GM23338 (cell line): ENCODE data around the gene ASS1. TPM values are rescaled to one million over a fixed set of nuclear protein-coding genes. Genes with fewer than 3 reads are reported as not detected.

Experiments
- ATAC-seq: fragments of 200-7000 bp; cut with Tn5 transposase; 3 replicates; pipeline ENCODE4 v1.9.1; 2020
- DNase-seq: peaks from one replicate; pipeline ENCODE4 v3.0.0-alpha.2; 2015; ENCODE audit warnings: low spot score
- H2AFZ ChIP-seq: fragments of 200-600 bp; sonication (generic); 2 replicates; pipeline ENCODE4 v1.8.0; 2016; ENCODE audit warnings: antibody characterized with exemption, mild to moderate bottlenecking, moderate library complexity
- H3F3A ChIP-seq: fragments of 200-600 bp; sonication (generic); replicated peaks from 2 replicates; pipeline ENCODE4 v1.8.0; 2017; ENCODE audit warnings: antibody characterized with exemption, mixed run types, low read depth
- H3K27ac ChIP-seq: fragments of 200-600 bp; sonication (generic); 2 replicates; pipeline ENCODE4 v1.6.1; 2016; ENCODE audit warnings: low read depth
- H3K27me3 ChIP-seq: fragments of 200-600 bp; sonication (generic); 2 replicates; pipeline ENCODE4 v1.8.0; 2016; ENCODE audit warnings: mild to moderate bottlenecking, mixed run types, moderate library complexity; ENCODE audit not compliant: insufficient read depth
- H3K36me3 ChIP-seq: fragments of 200-600 bp; sonication (generic); 2 replicates; pipeline ENCODE4 v1.8.0; 2016; ENCODE audit warnings: mild to moderate bottlenecking; ENCODE audit not compliant: insufficient read depth
- H3K4me1 ChIP-seq: fragments of 200-600 bp; sonication (generic); 2 replicates; pipeline ENCODE4 v1.8.0; 2016; ENCODE audit warnings: mild to moderate bottlenecking, moderate library complexity; ENCODE audit not compliant: insufficient read depth
- H3K4me2 ChIP-seq: fragments of 200-600 bp; sonication (generic); 2 replicates; pipeline ENCODE4 v1.7.1; 2017; ENCODE audit warnings: mixed run types
- H3K4me3 ChIP-seq: fragments of 200-600 bp; sonication (generic); 2 replicates; pipeline ENCODE4 v1.6.1; 2016; ENCODE audit warnings: mixed run types
- H3K79me2 ChIP-seq: fragments of 200-600 bp; sonication (generic); replicated peaks from 2 replicates; pipeline ENCODE4 v1.8.0; 2017; ENCODE audit warnings: mild to moderate bottlenecking; ENCODE audit not compliant: insufficient read depth
- H3K9me2 ChIP-seq: fragments of 200-600 bp; sonication (generic); 2 replicates; pipeline ENCODE4 v1.8.0; 2017; ENCODE audit not compliant: insufficient read depth
- H4K20me1 ChIP-seq: fragments of 200-600 bp; sonication (generic); replicated peaks from 2 replicates; pipeline ENCODE4 v1.8.0; 2017; ENCODE audit warnings: mild to moderate bottlenecking; ENCODE audit not compliant: insufficient read depth
- H3K27ac Mint-ChIP-seq: 2 replicates; pipeline ENCODE4 v1.8.0; 2020; ENCODE audit warnings: inconsistent platforms, mild to moderate bottlenecking, moderate library complexity, mixed read lengths
- H3K27me3 Mint-ChIP-seq: 3 replicates; pipeline ENCODE4 v1.8.0; 2022; ENCODE audit warnings: low read depth, mild to moderate bottlenecking, moderate library complexity, mixed read lengths, inconsistent platforms; ENCODE audit not compliant: insufficient read depth, poor library complexity
- H3K36me3 Mint-ChIP-seq: 3 replicates; pipeline ENCODE4 v1.8.0; 2021; ENCODE audit warnings: low read depth, mild to moderate bottlenecking, inconsistent platforms, moderate library complexity, mixed read lengths
- H3K4me1 Mint-ChIP-seq: 3 replicates; pipeline ENCODE4 v1.8.0; 2020; ENCODE audit warnings: mild to moderate bottlenecking, inconsistent platforms, mixed read lengths
- H3K4me3 Mint-ChIP-seq: 3 replicates; pipeline ENCODE4 v1.8.0; 2021; ENCODE audit warnings: moderate library complexity, mild to moderate bottlenecking, inconsistent platforms, mixed read lengths
- H3K9me3 Mint-ChIP-seq: 3 replicates; pipeline ENCODE4 v1.8.0; 2020; ENCODE audit warnings: moderate library complexity, mild to moderate bottlenecking, inconsistent platforms, mixed read lengths
- CREB1 ChIP-seq: fragments of 250-450 bp; sonication (Bioruptor Pico); IDR thresholded peaks from 2 replicates; pipeline ENCODE4 v1.5.0; 2020; ENCODE audit warnings: low read depth, mild to moderate bottlenecking, moderate library complexity
- ETS1 ChIP-seq: IDR thresholded peaks from 2 replicates; pipeline ENCODE4 v1.6.1; 2016; ENCODE audit warnings: antibody characterized with exemption
- EZH2 ChIP-seq: fragments of 200-600 bp; sonication (generic); IDR thresholded peaks from one replicate; pipeline ENCODE4 v1.8.0; 2017; ENCODE audit warnings: antibody characterized with exemption, mild to moderate bottlenecking, low read depth; ENCODE audit not compliant: unreplicated experiment
- EZH2phosphoT487 ChIP-seq: fragments of 200-600 bp; sonication (generic); IDR thresholded peaks from one replicate; pipeline ENCODE4 v1.8.1; 2018; ENCODE audit warnings: antibody characterized with exemption; ENCODE audit not compliant: unreplicated experiment
- JUNB ChIP-seq: IDR thresholded peaks from one replicate; pipeline ENCODE4 v1.6.1; 2016; ENCODE audit warnings: antibody characterized with exemption; ENCODE audit not compliant: unreplicated experiment
- NANOG ChIP-seq: IDR thresholded peaks from 2 replicates; pipeline ENCODE4 v1.6.1; 2016; ENCODE audit warnings: antibody characterized with exemption, borderline replicate concordance
- POLR2AphosphoS5 ChIP-seq: IDR thresholded peaks from 2 replicates; pipeline ENCODE4 v1.6.1; 2016; ENCODE audit warnings: antibody characterized with exemption, low read depth
- REST ChIP-seq: IDR thresholded peaks from one replicate; pipeline ENCODE4 v1.6.1; 2018; ENCODE audit warnings: antibody characterized with exemption; ENCODE audit not compliant: unreplicated experiment
- STAT1 ChIP-seq: IDR thresholded peaks from one replicate; pipeline ENCODE4 v1.6.1; 2016; ENCODE audit warnings: antibody characterized with exemption; ENCODE audit not compliant: unreplicated experiment
- ZNF114 ChIP-seq: fragments of 250-450 bp; sonication (Bioruptor Pico); IDR thresholded peaks from 2 replicates; pipeline ENCODE4 v1.5.0; 2020; ENCODE audit warnings: mild to moderate bottlenecking, moderate library complexity
- ZNF331 ChIP-seq: fragments of 250-450 bp; sonication (Bioruptor Pico); IDR thresholded peaks from 2 replicates; pipeline ENCODE4 v1.5.0; 2020; ENCODE audit warnings: low read depth, mild to moderate bottlenecking, moderate library complexity
- ZNF462 ChIP-seq: fragments of 250-450 bp; sonication (Bioruptor Pico); IDR thresholded peaks from 2 replicates; pipeline ENCODE4 v1.5.0; 2020; ENCODE audit warnings: mild to moderate bottlenecking, moderate library complexity
- polyA plus RNA-seq: library from polyadenylated mRNA; unstranded; fragments of >200 nt; fragmentation: Nextera tagmentation; extraction: Ambion mirVana; gene quantifications from 2 replicates; pipeline ENCODE4 v1.2.1, GENCODE V29; 2016
- total RNA-seq: library from RNA; depleted of rRNA; stranded (reverse); fragments of >200 nt; shearing (Covaris generic); gene quantifications from 2 replicates; pipeline ENCODE4 v1.2.3, GENCODE V29; 2014
- TF ChIP-seq, protein P1 (sequence below), 2 experiments: fragments of 200-600 bp in 1 of 2; sonication (generic) in 1 of 2; conservative IDR thresholded peaks; 2 replicates each; pipeline versions ENCODE4 v1.5.1 to v1.6.1; 2016 to 2017; ENCODE audit warnings: antibody characterized with exemption in 2 of 2, low read depth in 2 of 2, mild to moderate bottlenecking in 2 of 2, moderate library complexity in 1 of 2

ASS1 gene
- total and polyA plus RNA-seq, 2 experiments from 2014 or later, result 65.8 to 103 TPM

- Histone ChIP-seq H3K79me2 (no peaks in the 10 kb centered on the region), H4K20me1 (no peaks in the 10 kb centered on the region), H3F3A (no peaks in the 10 kb centered on the region), H2AFZ (no peak overlapping the region), H3K27ac (no peak overlapping the region), H3K4me1 (no peaks in the 10 kb centered on the region), H3K36me3 (no peaks in the 10 kb centered on the region), H3K9me2 (no peaks in the 10 kb centered on the region), H3K27me3 (no peaks in the 10 kb centered on the region), H3K4me2 (no peak overlapping the region), H3K4me3 (no peak overlapping the region)
- Mint-ChIP-seq H3K9me3 (no peaks in the 10 kb centered on the region), H3K27me3 (peaks cover 4% of the 10 kb centered on the region), H3K36me3 (peaks cover 8% of the 10 kb centered on the region; the same call in 1 of the 3 replicates), H3K27ac (no peak overlapping the region), H3K4me1 (no peaks in the 10 kb centered on the region), H3K4me3 (no peak overlapping the region)
- TF ChIP-seq REST (no peak), NANOG (no peak), EZH2phosphoT487 (no peak), CREB1 (CRISPR knock-in tag) (no peak), ETS1 (no peak), ZNF331 (CRISPR knock-in tag) (no peak), JUNB (no peak), STAT1 (no peak), ZNF114 (CRISPR knock-in tag) (no peak), POLR2AphosphoS5 (no peak), ZNF462 (CRISPR knock-in tag) (no peak), EZH2 (no peak)
- TF ChIP-seq, protein P1, sequence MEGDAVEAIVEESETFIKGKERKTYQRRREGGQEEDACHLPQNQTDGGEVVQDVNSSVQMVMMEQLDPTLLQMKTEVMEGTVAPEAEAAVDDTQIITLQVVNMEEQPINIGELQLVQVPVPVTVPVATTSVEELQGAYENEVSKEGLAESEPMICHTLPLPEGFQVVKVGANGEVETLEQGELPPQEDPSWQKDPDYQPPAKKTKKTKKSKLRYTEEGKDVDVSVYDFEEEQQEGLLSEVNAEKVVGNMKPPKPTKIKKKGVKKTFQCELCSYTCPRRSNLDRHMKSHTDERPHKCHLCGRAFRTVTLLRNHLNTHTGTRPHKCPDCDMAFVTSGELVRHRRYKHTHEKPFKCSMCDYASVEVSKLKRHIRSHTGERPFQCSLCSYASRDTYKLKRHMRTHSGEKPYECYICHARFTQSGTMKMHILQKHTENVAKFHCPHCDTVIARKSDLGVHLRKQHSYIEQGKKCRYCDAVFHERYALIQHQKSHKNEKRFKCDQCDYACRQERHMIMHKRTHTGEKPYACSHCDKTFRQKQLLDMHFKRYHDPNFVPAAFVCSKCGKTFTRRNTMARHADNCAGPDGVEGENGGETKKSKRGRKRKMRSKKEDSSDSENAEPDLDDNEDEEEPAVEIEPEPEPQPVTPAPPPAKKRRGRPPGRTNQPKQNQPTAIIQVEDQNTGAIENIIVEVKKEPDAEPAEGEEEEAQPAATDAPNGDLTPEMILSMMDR (conservative IDR thresholded peaks at IDR 0.05; ENCODE audit: low read depth in 2 of 2), result no peak
- ATAC-seq (no peak), DNase-seq (no peak)
These were observed 45.0 kb upstream of the ASS1 start for GRCh38 chr9:130399768-130400167.
